Tibial nerve (tissue), 3 donors: Measurements from ENCODE around the gene TBX21.

Experiments used
- CTCF ChIP-seq, 5 experiments: fragments of 200-600 bp in 3 of 5; fragments of 450-650 bp in 2 of 5; sonication (generic) in 3 of 5; IDR thresholded peaks; one replicate each; pipeline ENCODE4 v1.5.1; 2016 to 2019; ENCODE audit warnings: antibody characterized with exemption in 5 of 5, mild to moderate bottlenecking in 3 of 5, moderate library complexity in 2 of 5
- POLR2A ChIP-seq, 2 donors: fragments of 450-650 bp; IDR thresholded peaks; one replicate each; pipeline ENCODE4 v1.6.1; 2017; ENCODE audit warnings: antibody characterized with exemption in 2 of 2, mild to moderate bottlenecking in 2 of 2, moderate library complexity in 2 of 2

GRCh38 chr17:47781397-47781796 is 48.4 kb downstream of the TBX21 start:
- TF ChIP-seq CTCF (IDR thresholded peaks at IDR 0.05) = no peak
- no peak for TF ChIP-seq POLR2A (IDR thresholded peaks at IDR 0.05)
